Measurements from ENCODE around the gene PIGP.
A peak's percentile ranks its signal among the peaks of the same experiment; 100 is the strongest.

The PIGP gene

DNA sequence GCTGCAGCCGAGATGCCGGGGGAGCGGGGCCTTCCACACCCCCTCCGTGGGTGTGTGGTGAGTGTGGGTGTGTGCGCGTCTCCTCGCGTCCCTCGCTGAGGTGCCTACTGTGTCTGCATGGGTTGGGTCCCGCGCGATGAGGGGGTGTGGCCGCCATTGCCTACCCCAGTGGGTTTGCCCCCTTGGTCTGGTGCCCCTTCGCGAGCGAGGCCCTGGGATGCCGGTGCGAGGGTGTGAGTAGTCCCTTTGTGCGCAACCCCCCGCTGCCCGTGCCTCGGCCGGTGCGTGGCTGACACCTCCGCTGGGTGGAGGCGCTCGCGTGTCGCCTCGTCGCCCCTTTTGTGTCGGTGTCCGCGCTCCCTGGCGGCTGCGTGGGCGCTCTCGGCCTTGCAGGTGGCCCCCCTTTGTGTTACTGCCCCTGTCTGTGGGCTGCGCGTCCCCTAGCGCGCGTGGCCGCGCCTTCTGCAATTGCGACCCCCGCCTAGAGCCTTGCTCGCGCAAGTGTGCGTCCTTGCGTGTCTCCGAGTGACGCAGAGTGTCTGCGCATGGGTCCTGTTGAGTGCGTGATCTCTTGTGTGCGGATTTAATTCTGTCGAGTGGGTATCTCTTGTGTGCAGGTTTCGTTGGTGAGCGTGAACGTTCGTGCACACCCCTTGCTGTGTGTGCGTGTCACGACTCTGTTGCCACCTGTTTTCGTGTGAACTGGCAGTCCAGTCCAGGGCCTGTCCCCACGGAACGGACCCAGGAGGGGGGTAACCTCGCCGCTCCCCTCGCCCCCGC is 736 bp upstream of the PIGP start:
- Histone ChIP-seq H3K9me3 (replicated peaks in 1 of 11) (peaks cover 0 to 25% (median 20%) of the 10 kb centered on the region in 11 experiments; a peak in 12 of 22 replicates), H3K4me3 (peak overlapping the region; percentile 74 to 96 (median 87)), H3K4me1 (peaks cover 28 to 41% (median 35%) of the 10 kb centered on the region in 10 experiments), H4K20me1 (peaks cover 0 to 43% (median 18%) of the 10 kb centered on the region in 11 experiments; a peak in 14 of 22 replicates), H3K4me2 (peak overlapping the region; percentile 84 to 98 (median 95)), H3K27me3 (no peaks in the 10 kb centered on the region), H3K36me3 (peaks cover 3 to 13% (median 7%) of the 10 kb centered on the region in 11 experiments; a peak in 19 of 22 replicates), H3K9ac (peak overlapping the region; percentile 92 to 97 (median 95)), H3K27ac (peak overlapping the region; percentile 90 to 98 (median 96); a peak in 21 of 22 replicates)
- TF ChIP-seq Cebpa-rat (IDR thresholded peaks at IDR 0.05): no peak

DNA sequence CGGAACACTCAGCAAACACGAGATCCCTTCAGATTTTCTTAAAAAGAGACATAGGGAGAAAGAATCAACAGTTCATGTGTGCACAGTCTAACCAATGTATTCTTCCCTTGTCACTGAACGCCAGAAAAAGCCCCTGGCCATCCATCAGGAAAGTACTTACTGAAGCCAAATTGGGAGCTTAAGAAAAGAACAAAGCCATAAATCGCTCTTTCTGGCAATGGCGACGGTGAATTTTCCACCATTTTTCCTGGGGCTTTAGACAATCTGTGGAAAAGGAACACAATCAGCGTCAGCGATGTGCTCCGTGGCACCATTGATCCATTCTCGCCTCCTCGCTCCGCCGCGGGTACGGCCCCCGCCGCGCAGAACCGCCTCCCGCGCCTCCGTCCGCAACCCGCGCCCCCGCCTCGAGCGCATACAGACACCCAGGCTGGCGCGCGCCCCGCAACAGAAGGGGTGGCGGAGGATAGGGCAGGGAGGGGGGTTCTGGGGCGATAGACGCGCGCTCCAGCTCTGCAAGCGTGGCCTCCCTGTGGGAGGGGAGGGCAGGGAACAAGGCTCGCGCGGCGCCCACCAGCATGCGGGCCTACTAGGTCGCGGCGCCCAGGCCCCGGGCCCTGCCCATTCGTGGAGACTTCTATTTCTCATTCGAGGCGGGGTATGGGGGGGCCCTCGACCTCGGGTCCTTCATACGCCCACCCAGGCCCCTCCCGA is 440 bp downstream of the PIGP start:
- Histone ChIP-seq H3K9ac (peak overlapping the region; percentile 92 to 97 (median 95)), H4K20me1 (peaks cover 0 to 34% (median 18%) of the 10 kb centered on the region in 11 experiments; a peak in 14 of 22 replicates), H3K27ac (peak overlapping the region; percentile 90 to 98 (median 96)), H3K4me1 (peaks cover 28 to 41% (median 35%) of the 10 kb centered on the region in 10 experiments), H3K4me2 (peak overlapping the region; percentile 81 to 95 (median 91)), H3K4me3 (peak overlapping the region; percentile 74 to 96 (median 87)), H3K36me3 (peaks cover 7 to 19% (median 12%) of the 10 kb centered on the region in 11 experiments; a peak in 19 of 22 replicates), H3K27me3 (no peaks in the 10 kb centered on the region), H3K9me3 (replicated peaks in 1 of 11) (peaks cover 0 to 18% (median 11%) of the 10 kb centered on the region in 11 experiments; a peak in 12 of 22 replicates)
- no peak for TF ChIP-seq Cebpa-rat (IDR thresholded peaks at IDR 0.05)

DNA sequence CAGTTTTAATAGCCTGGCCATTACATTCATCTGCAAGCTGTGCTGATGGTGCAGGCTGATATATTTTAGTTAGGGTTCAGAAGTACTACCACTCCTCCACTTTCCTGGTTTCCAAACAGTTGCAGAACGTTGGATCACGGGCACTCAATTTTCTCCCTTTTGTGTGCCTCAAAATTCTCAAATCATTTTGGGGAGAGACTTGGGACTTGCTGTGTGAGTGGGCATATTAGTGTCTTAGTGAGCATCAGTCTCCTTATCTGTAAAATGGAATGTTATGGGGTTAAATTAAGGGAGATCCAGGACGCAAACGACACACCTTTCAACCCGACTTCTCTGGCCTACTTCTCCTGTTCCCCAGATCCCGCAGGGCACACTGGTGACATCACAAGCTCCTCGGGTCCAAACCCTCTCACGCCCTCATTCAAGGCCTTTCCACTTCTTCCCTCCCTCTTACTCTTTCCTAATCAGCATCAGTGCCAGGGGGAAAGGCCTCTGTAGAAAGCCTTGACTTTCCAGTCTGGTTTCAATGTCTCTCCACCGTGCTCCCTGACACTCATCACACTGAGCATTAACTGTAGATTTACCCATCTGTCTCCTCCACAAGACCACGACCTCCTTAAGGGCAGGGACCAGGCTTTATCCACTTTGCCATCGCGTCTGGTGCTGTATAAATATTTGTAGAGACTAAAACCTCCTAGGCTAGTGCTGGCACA is 1.2 kb downstream of the PIGP start:
- Histone ChIP-seq H3K4me2 (peak overlapping the region; percentile 81 to 95 (median 91)), H3K4me3 (peak overlapping the region; percentile 74 to 96 (median 87)), H4K20me1 (peaks cover 0 to 28% (median 18%) of the 10 kb centered on the region in 11 experiments; a peak in 14 of 22 replicates), H3K4me1 (peaks cover 28 to 41% (median 35%) of the 10 kb centered on the region in 10 experiments), H3K27me3 (no peaks in the 10 kb centered on the region), H3K9ac (peak overlapping the region; percentile 92 to 97 (median 95)), H3K36me3 (peaks cover 14 to 26% (median 18%) of the 10 kb centered on the region in 11 experiments; a peak in 19 of 22 replicates), H3K27ac (peak overlapping the region; percentile 90 to 98 (median 96)), H3K9me3 (replicated peaks in 1 of 11) (peaks cover 0 to 11% (median 6%) of the 10 kb centered on the region in 11 experiments; a peak in 10 of 22 replicates)
- TF ChIP-seq Cebpa-rat (IDR thresholded peaks at IDR 0.05): no peak

DNA sequence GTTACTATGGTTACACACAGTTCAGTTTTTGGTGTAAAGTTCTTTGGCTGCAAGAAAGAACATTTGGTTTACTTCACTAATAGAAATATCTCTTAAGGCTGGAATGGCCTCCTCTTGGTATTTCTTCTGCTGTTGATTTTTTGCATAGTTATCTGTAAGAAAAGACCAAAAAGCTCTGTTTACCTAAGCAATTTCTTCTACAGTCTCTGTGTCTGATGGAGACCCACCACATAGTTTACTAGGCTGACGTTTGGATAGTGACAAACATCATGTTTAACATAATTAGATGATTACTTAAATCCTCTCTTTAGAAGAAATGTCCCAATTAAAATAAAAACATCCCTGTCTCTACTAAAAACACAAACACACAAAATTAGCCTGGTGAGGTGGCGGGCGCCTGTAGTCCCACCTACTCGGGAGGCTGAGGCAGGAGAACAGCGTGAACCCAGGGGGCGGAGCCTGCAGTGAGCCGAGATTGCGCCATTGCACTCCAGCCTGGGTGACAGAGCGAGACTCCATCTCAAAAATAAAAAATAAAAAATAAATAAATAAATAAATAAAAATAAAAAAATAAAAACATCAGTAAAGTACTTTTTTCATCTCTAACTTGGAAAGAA is 7.2 kb downstream of the PIGP start:
- H3K9me3 ChIP-seq (replicated peaks in 1 of 11): 0 out of 22 replicates have a peak, but pooled peaks cover 0 to 4% (median 0%) of the 10 kb centered on the region in 11 experiments

DNA sequence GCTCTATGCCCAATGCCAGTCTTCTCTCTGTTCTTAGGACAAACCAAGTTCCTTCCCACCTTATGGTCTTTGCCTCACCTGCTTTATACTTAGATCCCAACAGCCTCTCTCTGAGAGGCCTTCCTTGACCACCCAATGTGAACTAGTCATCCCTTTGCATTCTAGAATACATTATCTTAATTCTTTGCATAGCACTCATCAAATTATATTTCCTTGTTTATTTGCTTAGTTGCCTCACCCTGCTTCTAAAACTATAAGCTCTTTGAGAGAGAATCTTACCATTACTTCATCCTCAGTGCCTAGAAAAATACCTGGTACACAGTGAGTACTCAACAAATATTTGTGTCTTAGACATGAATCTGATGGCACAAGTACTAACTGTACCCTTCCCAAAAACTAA is 8.0 kb downstream of the PIGP start:
- peaks cover 17 to 42% (median 27%) of the 10 kb centered on the region in 11 experiments; a peak in 19 of 22 replicates for H3K36me3 ChIP-seq
- TF ChIP-seq Cebpa-rat (IDR thresholded peaks at IDR 0.05): no peak
- no peaks in the 10 kb centered on the region for H4K20me1 ChIP-seq
- H3K27me3 ChIP-seq: no peaks in the 10 kb centered on the region
- H3K9ac ChIP-seq: no peak overlapping the region
- H3K4me3 ChIP-seq: no peak overlapping the region
- peaks cover 26 to 53% (median 47%) of the 10 kb centered on the region in 10 experiments for H3K4me1 ChIP-seq
- peak overlapping the region; percentile 10 to 68 (median 47); a peak in 20 of 22 replicates for H3K4me2 ChIP-seq
- H3K9me3 ChIP-seq (replicated peaks in 1 of 11): 0 out of 22 replicates have a peak, but pooled peaks cover 0 to 4% (median 0%) of the 10 kb centered on the region in 11 experiments
- peak overlapping the region in 3 of 11 experiments; percentile 45 to 53 (median 47); a peak in 3 of 22 replicates for H3K27ac ChIP-seq

More for the DNA sequence above, 7.2 kb downstream of the PIGP start:
- Histone ChIP-seq H3K27me3 (no peaks in the 10 kb centered on the region), H4K20me1 (no peaks in the 10 kb centered on the region), H3K4me3 (no peak overlapping the region), H3K36me3 (peaks cover 20 to 42% (median 27%) of the 10 kb centered on the region in 11 experiments; a peak in 19 of 22 replicates), H3K4me2 (no peak overlapping the region), H3K9ac (no peak overlapping the region), H3K27ac (no peak overlapping the region), H3K4me1 (peaks cover 20 to 48% (median 42%) of the 10 kb centered on the region in 10 experiments)
- no peak for TF ChIP-seq Cebpa-rat (IDR thresholded peaks at IDR 0.05)

DNA sequence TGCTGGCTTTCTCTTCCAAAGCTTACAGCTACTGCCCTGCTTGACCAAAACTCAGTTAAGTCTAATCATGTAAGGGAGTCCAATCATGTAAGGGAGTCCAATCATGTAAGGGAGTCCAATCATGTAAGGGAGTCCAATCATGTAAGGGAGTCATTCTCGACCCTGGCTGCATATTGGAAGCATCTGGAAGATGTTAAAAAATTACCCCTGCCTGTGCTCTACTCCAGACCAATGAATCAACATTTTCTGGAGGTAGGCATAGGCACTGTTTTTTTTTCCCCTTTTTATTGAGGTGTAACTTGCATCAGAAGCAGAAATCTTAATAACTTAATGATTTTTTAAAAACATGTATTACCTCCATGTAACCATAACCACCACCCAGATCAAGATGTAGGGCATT is 9.4 kb downstream of the PIGP start:
- TF ChIP-seq Cebpa-rat (IDR thresholded peaks at IDR 0.05): no peak
- peaks cover 38 to 62% (median 60%) of the 10 kb centered on the region in 10 experiments for H3K4me1 ChIP-seq

DNA sequence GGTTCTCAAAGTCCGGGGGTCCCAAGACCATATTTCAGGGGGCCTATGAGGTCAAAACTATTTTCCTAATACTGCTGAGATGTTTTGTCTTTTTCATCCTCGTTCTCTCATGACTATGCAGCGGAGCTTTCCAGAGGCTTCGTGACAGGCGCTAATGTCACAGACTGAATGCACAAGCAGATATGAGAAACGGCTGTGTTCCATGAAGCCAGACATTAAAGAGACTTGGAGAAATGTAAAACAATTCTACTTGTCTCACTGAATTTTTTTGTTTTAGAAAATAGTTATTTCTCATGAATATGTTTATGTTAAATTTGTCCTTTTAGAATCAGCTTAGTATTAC is 10.3 kb downstream of the PIGP start:
- Histone ChIP-seq H3K27me3 (no peaks in the 10 kb centered on the region), H3K27ac (no peak overlapping the region), H3K4me2 (peak overlapping the region in 7 of 11 experiments; percentile 7 to 53 (median 26); a peak in 10 of 22 replicates), H3K4me1 (peaks cover 42 to 71% (median 69%) of the 10 kb centered on the region in 10 experiments), H3K4me3 (no peak overlapping the region), H3K9me3 (replicated peaks in 1 of 11) (peaks cover 0 to 3% (median under 1%) of the 10 kb centered on the region in 11 experiments; a peak in 12 of 22 replicates), H3K9ac (no peak overlapping the region), H3K36me3 (peaks cover 5 to 30% (median 19%) of the 10 kb centered on the region in 11 experiments; a peak in 15 of 22 replicates), H4K20me1 (no peaks in the 10 kb centered on the region)
- no peak for TF ChIP-seq Cebpa-rat (IDR thresholded peaks at IDR 0.05)

More for the DNA sequence above, 9.4 kb downstream of the PIGP start:
- peak overlapping the region in 3 of 11 experiments; percentile 45 to 53 (median 47); a peak in 3 of 22 replicates for H3K27ac ChIP-seq
- no peaks in the 10 kb centered on the region for H3K27me3 ChIP-seq
- H4K20me1 ChIP-seq: no peaks in the 10 kb centered on the region
- no peak overlapping the region for H3K4me3 ChIP-seq
- peak overlapping the region in 9 of 11 experiments; percentile 34 to 68 (median 47); a peak in 13 of 22 replicates for H3K4me2 ChIP-seq
- peaks cover 7 to 34% (median 19%) of the 10 kb centered on the region in 11 experiments; a peak in 19 of 22 replicates for H3K36me3 ChIP-seq
- H3K9me3 ChIP-seq (replicated peaks in 1 of 11): no peaks in the 10 kb centered on the region
- H3K9ac ChIP-seq: peak overlapping the region in 1 of 11 experiments; percentile 37; a peak in 1 of 22 replicates
